GM19468 (cell line): Measurements from ENCODE around the gene NPIPB6.

Experiments used
- ATAC-seq: cut with Tn5 transposase; IDR thresholded peaks from one replicate; pipeline ENCODE4 v1.9.1; 2021; ENCODE audit warnings: mild to moderate bottlenecking, moderate library complexity, moderate number of reproducible peaks; ENCODE audit not compliant: unreplicated experiment; ENCODE audit errors: extremely low read depth

Gene NPIPB6

DNA sequence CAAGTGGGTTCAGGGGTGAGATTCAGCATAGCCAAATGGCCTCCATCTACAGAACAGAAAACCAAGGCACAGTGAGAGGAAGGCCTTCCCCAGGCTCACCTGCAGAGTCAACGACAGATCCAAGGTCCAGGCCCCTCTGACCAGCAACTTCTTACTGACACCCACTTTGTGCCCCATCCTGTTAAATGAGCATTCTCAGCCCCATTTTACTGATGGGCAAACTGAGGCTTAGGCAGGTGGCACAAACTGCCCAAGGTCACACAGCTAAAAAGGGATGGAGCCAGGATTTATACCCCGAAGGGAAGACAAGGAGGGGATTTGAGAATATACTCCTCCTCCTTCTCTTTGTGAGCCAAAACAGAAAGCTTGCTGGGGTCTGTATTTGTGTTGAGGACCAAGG is 61.7 kb downstream of the NPIPB6 start:
- ATAC-seq: no peak

GRCh38 chr16:28301154-28301553 is 62.2 kb downstream of the NPIPB6 start:
- ATAC-seq: no peak

DNA sequence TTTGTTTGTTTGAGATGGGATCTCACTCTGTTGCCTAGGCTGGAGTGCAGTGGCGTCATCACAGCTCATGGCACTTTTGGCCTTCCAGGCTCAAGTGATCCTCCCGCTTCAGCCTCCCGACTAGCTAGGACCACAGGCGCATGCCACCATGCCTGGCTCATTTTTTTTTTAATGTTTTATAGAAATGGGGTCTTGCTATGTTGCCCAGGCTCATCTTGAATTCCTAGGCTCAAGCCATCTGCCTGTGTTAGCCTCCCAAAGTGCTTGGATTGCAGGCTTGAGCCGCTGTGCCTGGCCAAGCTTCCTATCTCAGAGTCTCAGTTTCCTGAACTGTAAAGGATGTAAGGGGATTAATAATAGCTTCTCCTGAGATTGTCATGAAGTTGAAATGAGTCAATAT is 63.0 kb downstream of the NPIPB6 start:
- no peak for ATAC-seq

DNA sequence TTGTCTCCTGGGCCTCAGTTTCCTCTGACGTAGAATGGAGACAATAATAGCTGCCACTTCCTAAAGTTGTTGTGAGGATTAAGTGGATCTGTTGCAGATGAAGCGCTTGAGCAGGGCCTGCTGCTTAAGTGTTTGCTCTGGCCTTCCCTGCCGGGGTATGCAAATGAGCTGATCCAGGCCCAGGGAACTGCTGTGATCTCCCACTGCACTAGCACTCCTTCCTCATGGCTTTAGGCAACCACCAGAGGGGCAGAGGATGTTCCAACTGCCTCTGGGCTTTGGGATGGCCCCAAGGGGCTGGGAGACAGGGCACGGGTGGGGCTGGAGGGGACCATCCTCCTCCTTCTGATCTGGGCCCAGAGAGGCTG is 64.8 kb downstream of the NPIPB6 start:
- ATAC-seq: no peak

DNA sequence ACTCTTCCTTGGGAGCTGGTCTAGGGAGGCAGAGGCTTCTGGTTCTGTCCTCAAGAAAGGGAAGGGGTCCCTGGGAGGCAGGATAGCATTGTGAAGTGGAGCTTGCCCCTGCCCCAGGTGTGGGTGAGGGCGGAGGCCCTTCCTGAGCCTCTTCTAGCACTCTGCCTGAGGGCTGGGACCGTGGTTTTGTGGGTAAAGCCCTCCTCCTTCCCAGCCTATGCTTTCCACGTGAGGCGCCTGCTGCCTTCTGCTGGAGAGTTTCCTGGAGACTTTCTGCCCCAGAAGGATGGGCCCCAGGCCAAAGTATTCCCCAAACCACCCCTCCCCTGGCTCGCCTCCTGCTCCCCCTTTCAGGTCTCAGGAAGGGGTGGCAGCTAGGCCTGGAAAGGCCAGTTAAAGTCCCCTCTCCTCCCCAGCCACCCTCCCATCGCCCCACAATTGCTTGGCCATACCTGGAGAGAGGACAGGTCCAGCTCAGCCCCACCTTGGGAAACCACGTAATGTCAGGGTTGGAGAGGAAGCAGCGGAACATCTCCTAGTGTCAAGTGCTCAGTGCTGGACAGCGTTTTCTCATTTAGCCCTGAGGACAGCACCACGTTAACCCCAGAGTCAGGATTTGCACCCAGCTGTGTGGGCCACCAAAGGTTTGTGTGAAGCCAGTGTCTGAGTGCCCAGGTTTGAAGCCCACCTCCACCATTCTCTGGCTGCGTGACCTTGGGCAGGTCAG is 65.4 kb downstream of the NPIPB6 start:
- ATAC-seq: no peak

- ATAC-seq: no peak
These were observed 66.0 kb downstream of the NPIPB6 start for GRCh38 chr16:28297308-28297707.

- ATAC-seq: no peak
These were observed 68.0 kb downstream of the NPIPB6 start for GRCh38 chr16:28295276-28295675.

DNA sequence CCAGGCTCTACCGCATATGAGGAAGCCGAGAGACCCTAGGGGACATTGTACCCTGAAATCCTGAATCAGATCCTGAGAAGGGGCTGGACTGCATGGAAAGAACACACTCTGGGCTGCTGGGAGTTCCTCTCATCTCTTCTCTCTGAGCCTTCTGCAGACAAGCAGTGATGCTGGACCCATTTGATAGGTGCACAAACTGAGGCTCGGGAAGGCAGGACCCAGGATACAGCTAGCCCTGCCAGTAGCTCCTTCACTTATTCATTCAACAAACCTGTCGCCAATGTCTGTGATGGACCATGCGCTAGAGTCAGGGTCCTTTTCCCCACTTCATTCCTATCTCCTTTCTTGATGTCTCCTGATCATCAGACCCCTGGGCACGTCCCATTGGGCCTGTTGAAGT is 69.1 kb downstream of the NPIPB6 start:
- no peak for ATAC-seq

- no peak for ATAC-seq
These were observed 69.7 kb downstream of the NPIPB6 start for GRCh38 chr16:28293601-28293960.

- ATAC-seq: no peak
These were observed 70.3 kb downstream of the NPIPB6 start for GRCh38 chr16:28292731-28293600.
